IMR-90 (cell line): Measurements from ENCODE around the gene CAPN2. TPM values are rescaled to one million over a fixed set of nuclear protein-coding genes. Genes with fewer than 3 reads are reported as not detected.

Experiments
- ATAC-seq: fragments of 200-7000 bp; cut with Tn5 transposase; 2 replicates; pipeline ENCODE4 v1.9.1; 2020; ENCODE audit warnings: low read depth, mild to moderate bottlenecking, moderate library complexity
- BruUV-seq: library from RNA; stranded (reverse); fragments of 400-500 nt; replicated peaks from 2 replicates; lab custom pipeline; 2021; lab: Mats Ljungman, UMichigan
- CTCF ChIA-PET: fragments of 300-600 bp; formaldehyde crosslinking; extraction: SDS; loops from one replicate; lab custom pipeline; 2021; ENCODE audit warnings: antibody characterized with exemption; lab: Yijun Ruan, JAX
- POLR2A ChIA-PET: fragments of 300-600 bp; sonication (Branson Sonifier 250); formaldehyde crosslinking; loops from one replicate; lab custom pipeline; 2022; ENCODE audit warnings: antibody characterized with exemption; ENCODE audit not compliant: unreplicated experiment; lab: Charles Lee
- DNase-seq: peaks from one replicate; pipeline ENCODE4 v3.0.0; 2013
- H2AFZ ChIP-seq: replicated peaks from 2 replicates; pipeline ENCODE3; 2013; ENCODE audit warnings: low read length, mild to moderate bottlenecking; ENCODE audit not compliant: poor library complexity
- H2AK5ac ChIP-seq: 2 replicates; pipeline ENCODE4 v1.6.1; 2013; ENCODE audit warnings: low read depth, low read length, inconsistent platforms
- H2AK9ac ChIP-seq: replicated peaks from 2 replicates; pipeline ENCODE3; 2013; ENCODE audit warnings: mild to moderate bottlenecking, low read depth, low read length, moderate library complexity; ENCODE audit not compliant: poor library complexity
- H2BK120ac ChIP-seq: 2 replicates; pipeline ENCODE4 v1.6.1; 2013; ENCODE audit warnings: low read depth, low read length, inconsistent platforms
- H2BK15ac ChIP-seq: 3 replicates; pipeline ENCODE4 v1.6.1; 2013; ENCODE audit warnings: low read depth, low read length, inconsistent platforms
- H2BK20ac ChIP-seq: 2 replicates; pipeline ENCODE4 v1.6.1; 2013; ENCODE audit warnings: low read depth, mild to moderate bottlenecking, inconsistent platforms, low read length, moderate library complexity
- H2BK5ac ChIP-seq: 2 replicates; pipeline ENCODE4 v1.6.1; 2013; ENCODE audit warnings: mild to moderate bottlenecking, low read depth, low read length, inconsistent platforms; ENCODE audit not compliant: poor library complexity, severe bottlenecking
- H3K14ac ChIP-seq: replicated peaks from 2 replicates; pipeline ENCODE4 v1.6.1; 2013; ENCODE audit warnings: low read depth, low read length, inconsistent platforms
- H3K18ac ChIP-seq: 2 replicates; pipeline ENCODE4 v1.6.1; 2013; ENCODE audit warnings: low read depth, low read length, control low read depth
- H3K23ac ChIP-seq: 2 replicates; pipeline ENCODE4 v1.6.1; 2013; ENCODE audit warnings: low read depth, low read length, inconsistent platforms
- H3K27ac ChIP-seq: 2 replicates; pipeline ENCODE4 v1.5.1; 2013; ENCODE audit warnings: mild to moderate bottlenecking, control low read depth, low read length; ENCODE audit not compliant: insufficient read depth
- H3K27me3 ChIP-seq: 2 replicates; pipeline ENCODE4 v1.6.1; 2013; ENCODE audit warnings: low read length; ENCODE audit not compliant: control insufficient read depth, insufficient read depth
- H3K36me3 ChIP-seq: 2 replicates; pipeline ENCODE4 v1.6.1; 2013; ENCODE audit warnings: low read length, mixed read lengths; ENCODE audit not compliant: control insufficient read depth, insufficient read depth
- H3K4ac ChIP-seq: 2 replicates; pipeline ENCODE4 v1.6.1; 2013; ENCODE audit warnings: low read depth, low read length, inconsistent platforms
- H3K4me1 ChIP-seq: 2 replicates; pipeline ENCODE4 v1.6.1; 2013; ENCODE audit warnings: low read length, mixed read lengths; ENCODE audit not compliant: control insufficient read depth, insufficient read depth
- H3K4me2 ChIP-seq: 2 replicates; pipeline ENCODE4 v1.6.1; 2013; ENCODE audit warnings: low read depth, mild to moderate bottlenecking, control low read depth, low read length, moderate library complexity
- H3K4me3 ChIP-seq: 2 replicates; pipeline ENCODE4 v1.5.1; 2013; ENCODE audit warnings: low read depth, mild to moderate bottlenecking, control low read depth, low read length, moderate library complexity; ENCODE audit not compliant: insufficient read depth
- H3K56ac ChIP-seq: 2 replicates; pipeline ENCODE4 v1.6.1; 2013; ENCODE audit warnings: low read length, inconsistent platforms; ENCODE audit not compliant: insufficient read depth; ENCODE audit errors: extremely low read depth
- H3K79me1 ChIP-seq, 2 experiments: 2 replicates each; pipeline ENCODE4 v1.6.1; 2013; ENCODE audit warnings: low read length in 2 of 2, inconsistent platforms in 1 of 2, low read depth in 1 of 2
- H3K9ac ChIP-seq: 2 replicates; pipeline ENCODE4 v1.6.1; 2013; ENCODE audit warnings: low read depth, low read length, control low read depth
- H3K9me1 ChIP-seq: 2 replicates; pipeline ENCODE4 v1.6.1; 2013; ENCODE audit warnings: low read length, inconsistent platforms; ENCODE audit not compliant: insufficient read depth
- H3K9me3 ChIP-seq: 2 replicates; pipeline ENCODE4 v1.6.1; 2013; ENCODE audit warnings: low read length; ENCODE audit not compliant: control insufficient read depth, insufficient read depth
- H4K20me1 ChIP-seq: 2 replicates; pipeline ENCODE4 v1.6.1; 2013; ENCODE audit warnings: low read length, inconsistent platforms; ENCODE audit not compliant: insufficient read depth
- H4K5ac ChIP-seq: 2 replicates; pipeline ENCODE4 v1.6.1; 2013; ENCODE audit warnings: mild to moderate bottlenecking, low read depth, low read length, control low read depth
- H4K8ac ChIP-seq, 2 experiments: 2 replicates each; pipeline ENCODE4 v1.6.1; 2013; ENCODE audit warnings: low read depth in 2 of 2, low read length in 2 of 2, control low read depth in 1 of 2, inconsistent platforms in 1 of 2
- H4K91ac ChIP-seq: 2 replicates; pipeline ENCODE4 v1.6.1; 2013; ENCODE audit warnings: low read depth, low read length, inconsistent platforms; ENCODE audit not compliant: insufficient read depth
- CEBPB ChIP-seq: IDR thresholded peaks from 2 replicates; pipeline ENCODE4 v1.6.1; 2012; ENCODE audit warnings: low read depth, low read length, improper control_type of control experiment
- CHD1 ChIP-seq: IDR thresholded peaks from 2 replicates; pipeline ENCODE4 v1.6.1; 2012; ENCODE audit warnings: low read depth, low read length, improper control_type of control experiment
- ELK1 ChIP-seq: fragments of 150-350 bp; IDR thresholded peaks from 2 replicates; pipeline ENCODE4 v1.6.1; 2016; ENCODE audit warnings: low read depth, mild to moderate bottlenecking, low read length, moderate library complexity, borderline replicate concordance
- MAFK ChIP-seq: IDR thresholded peaks from 2 replicates; pipeline ENCODE4 v1.6.1; 2012; ENCODE audit warnings: low read depth, low read length, improper control_type of control experiment
- MAZ ChIP-seq: IDR thresholded peaks from 2 replicates; pipeline ENCODE4 v1.6.1; 2012; ENCODE audit warnings: low read depth, mild to moderate bottlenecking, low read length, improper control_type of control experiment, moderate library complexity, borderline replicate concordance
- MXI1 ChIP-seq: IDR thresholded peaks from 2 replicates; pipeline ENCODE4 v1.6.1; 2012; ENCODE audit warnings: low read depth, mild to moderate bottlenecking, low read length, moderate library complexity, borderline replicate concordance
- NFE2L2 ChIP-seq: fragments of 150-350 bp; IDR thresholded peaks from 2 replicates; pipeline ENCODE4 v1.6.1; 2016; ENCODE audit warnings: low read depth, mild to moderate bottlenecking, low read length
- RAD21 ChIP-seq: IDR thresholded peaks from 2 replicates; pipeline ENCODE4 v1.6.1; 2012; ENCODE audit warnings: low read length, improper control_type of control experiment
- RCOR1 ChIP-seq: IDR thresholded peaks from 2 replicates; pipeline ENCODE4 v1.6.1; 2012; ENCODE audit warnings: mild to moderate bottlenecking, low read length, improper control_type of control experiment; ENCODE audit not compliant: insufficient replicate concordance
- SMC3 ChIP-seq: fragments of 150-350 bp; IDR thresholded peaks from 2 replicates; pipeline ENCODE4 v1.6.1; 2016; ENCODE audit warnings: low read depth, mild to moderate bottlenecking, antibody characterized with exemption, low read length, moderate library complexity
- WGBS, 2 experiments: methylation state at CpG; one replicate each; pipeline versions ENCODE4 v1.1.5 to v1.1.7; 2013; ENCODE audit warnings: missing lambda C conversion rate in 2 of 2; ENCODE audit not compliant: insufficient read length in 1 of 2; ENCODE audit errors: extremely low coverage in 2 of 2; 5-methylcytosine and 5-hydroxymethylcytosine counted together
- dilution Hi-C: fragments of 300-500 bp; cut with HindIII; formaldehyde crosslinking; loops from one replicate; pipeline ENCODE4 v1.14.3; 2018; ENCODE audit warnings: low sequenced_read_pairs; ENCODE audit not compliant: unreplicated experiment
- in situ Hi-C: fragments of 300-500 bp; cut with MboI; formaldehyde crosslinking; loops from 3 replicates; pipeline ENCODE4 v1.14.3; 2019; ENCODE audit warnings: low sequenced_read_pairs, inconsistent platforms, mixed read lengths
- intact Hi-C: fragments of 100-400 bp; cut with micrococcal nuclease; formaldehyde crosslinking; loops from 2 replicates; pipeline ENCODE4 v1.10.0; 2022
- polyA plus RNA-seq, 3 experiments: library from polyadenylated mRNA; depleted of rRNA; stranded (reverse); fragments of >200 nt; gene quantifications; 2 replicates each; pipeline ENCODE4 v1.2.3, GENCODE V29; 2012; ENCODE audit warnings: low replicate concordance in 1 of 3
- total RNA-seq: library from RNA; depleted of rRNA; stranded (reverse); fragments of >200 nt; gene quantifications from 2 replicates; pipeline ENCODE4 v1.2.3, GENCODE V29; 2012

The CAPN2 gene
- total and polyA plus RNA-seq, 2 of the 4 experiments (the other 2 are of a cell fraction) = 339 to 430 TPM

GRCh38 chr1:223723351-223723904 is 11.1 kb downstream of the CAPN2 start:
- peaks cover 42% of the 10 kb centered on the region for H3K36me3 ChIP-seq

More at GRCh38 chr1:223723351-223723904, 11.1 kb downstream of the CAPN2 start:
- Histone ChIP-seq H3K79me1 (peaks cover 29 to 77% of the 10 kb centered on the region in 2 experiments), H2BK5ac (no peak overlapping the region), H2BK15ac (no peak overlapping the region), H3K9me1 (peaks cover 42% of the 10 kb centered on the region), H3K27ac (peak overlapping the region; percentile 54; the same call in 1 of the 2 replicates), H2BK20ac (no peak overlapping the region), H3K23ac (no peak overlapping the region), H3K4me1 (peaks cover 48% of the 10 kb centered on the region), H4K5ac (no peak overlapping the region), H3K18ac (no peak overlapping the region), H3K27me3 (no peaks in the 10 kb centered on the region), H2AFZ (no peak overlapping the region), H4K91ac (no peak overlapping the region), H3K9me3 (no peaks in the 10 kb centered on the region), H2AK5ac (peak overlapping the region; percentile 32), H3K4me2 (no peak overlapping the region), H3K9ac (no peak overlapping the region), H2AK9ac (no peak overlapping the region), H4K8ac (no peak overlapping the region), H3K4me3 (no peak overlapping the region), H3K4ac (peak overlapping the region; percentile 23), H2BK120ac (peak overlapping the region; percentile 52; the same call in 1 of the 2 replicates), H3K56ac (no peak overlapping the region), H3K14ac (peak overlapping the region; percentile 10; the same call in 1 of the 2 replicates), H4K20me1 (peaks cover 68% of the 10 kb centered on the region)
- dilution Hi-C loops = no loop called here
- TF ChIP-seq MAZ (no peak), MAFK (no peak), NFE2L2 (no peak), RCOR1 (no peak), SMC3 (no peak), ELK1 (no peak), RAD21 (no peak), CEBPB (no peak), CHD1 (no peak), MXI1 (no peak)
- in situ Hi-C loops = no loop called here
- ChIA-PET POLR2A (no interaction called here), CTCF (no interaction called here)
- WGBS, 2 experiments = 100% methylated on average over 2 of the region's 6 CpGs; no CpG with 5 or more reads in 1 of the 2 experiments
- no TSS peak for BruUV-seq
- DNase-seq = no peak
- intact Hi-C loops = no loop called here
- no peak for ATAC-seq
